GM19023 (cell line): ENCODE data around the gene IGFBP2.

Experiments used
- ATAC-seq: cut with Tn5 transposase; IDR thresholded peaks from one replicate; pipeline ENCODE4 v1.9.1; 2021; ENCODE audit warnings: mild to moderate bottlenecking, moderate library complexity; ENCODE audit not compliant: unreplicated experiment

The IGFBP2 gene

GRCh38 chr2:216661051-216661450 is 27.8 kb downstream of the IGFBP2 start:
- no peak for ATAC-seq

- ATAC-seq, result no peak
These were observed 28.6 kb downstream of the IGFBP2 start for GRCh38 chr2:216661639-216662375.

GRCh38 chr2:216663106-216663505 is 29.9 kb downstream of the IGFBP2 start:
- ATAC-seq, result no peak

GRCh38 chr2:216663846-216664245 is 30.6 kb downstream of the IGFBP2 start:
- no peak for ATAC-seq

GRCh38 chr2:216664593-216665034 is 31.4 kb downstream of the IGFBP2 start:
- no peak for ATAC-seq

- ATAC-seq, result no peak
These were observed 32.0 kb downstream of the IGFBP2 start for GRCh38 chr2:216665242-216665641.

- no peak for ATAC-seq
These were observed 32.5 kb downstream of the IGFBP2 start for GRCh38 chr2:216665717-216666116.

GRCh38 chr2:216666461-216667233 is 33.4 kb downstream of the IGFBP2 start:
- ATAC-seq, result no peak

GRCh38 chr2:216670266-216671080 is 37.3 kb downstream of the IGFBP2 start:
- ATAC-seq, result no peak

GRCh38 chr2:216671081-216671411 is 37.8 kb downstream of the IGFBP2 start:
- no peak for ATAC-seq

- no peak for ATAC-seq
These were observed 38.6 kb downstream of the IGFBP2 start for GRCh38 chr2:216671791-216672343.

- ATAC-seq, result no peak
These were observed 39.2 kb downstream of the IGFBP2 start for GRCh38 chr2:216672466-216672865.

GRCh38 chr2:216673021-216673420 is 39.8 kb downstream of the IGFBP2 start:
- ATAC-seq, result no peak

- ATAC-seq, result no peak
These were observed 40.4 kb downstream of the IGFBP2 start for GRCh38 chr2:216673609-216674008.

- no peak for ATAC-seq
These were observed 41.2 kb downstream of the IGFBP2 start for GRCh38 chr2:216674376-216674775.

- ATAC-seq, result no peak
These were observed 43.4 kb downstream of the IGFBP2 start for GRCh38 chr2:216676630-216677029.

GRCh38 chr2:216677439-216678097 is 44.3 kb downstream of the IGFBP2 start:
- ATAC-seq, result no peak

- no peak for ATAC-seq
These were observed 44.9 kb downstream of the IGFBP2 start for GRCh38 chr2:216678098-216678465.

- ATAC-seq, result no peak
These were observed 45.8 kb downstream of the IGFBP2 start for GRCh38 chr2:216678813-216679657.

GRCh38 chr2:216679658-216680024 is 46.4 kb downstream of the IGFBP2 start:
- no peak for ATAC-seq
